Omental fat pad (tissue), 4 donors: ENCODE data around the gene AGAP2. TPM values are rescaled to one million over a fixed set of nuclear protein-coding genes. Genes with fewer than 3 reads are reported as not detected.

Experiments used
- ATAC-seq: fragments of 150-250 bp; one replicate; pipeline ENCODE4 v1.9.1; 2016; ENCODE audit warnings: mild to moderate bottlenecking, moderate library complexity; ENCODE audit not compliant: low FRiP score
- DNase-seq: peaks from one replicate; pipeline ENCODE4 v3.0.0-alpha.2; 2019; ENCODE audit warnings: low spot score
- CTCF ChIP-seq, 3 donors: fragments of 450-650 bp; IDR thresholded peaks; one replicate each; pipeline ENCODE4 v1.5.1; 2016 to 2017; ENCODE audit warnings: antibody characterized with exemption in 3 of 3, mild to moderate bottlenecking in 3 of 3, moderate library complexity in 2 of 3
- total RNA-seq, 4 donors: library from RNA; depleted of rRNA; stranded (reverse); fragments of >200 nt; gene quantifications; one replicate each; pipeline ENCODE4 v1.1.0, GENCODE V29; 2016

AGAP2 gene
- total RNA-seq, 4 donors from 2014 or later: 1.2 to 7.1 (median 1.9) TPM

GRCh38 chr12:57763881-57764661 is 25.5 kb upstream of the AGAP2 start:
- ATAC-seq (no peak), DNase-seq (no peak)
- TF ChIP-seq CTCF (IDR thresholded peaks at IDR 0.05): no peak

GRCh38 chr12:57762463-57762862 is 23.9 kb upstream of the AGAP2 start:
- no peak for ATAC-seq
- no peak for TF ChIP-seq CTCF (IDR thresholded peaks at IDR 0.05)
- no peak for DNase-seq

GRCh38 chr12:57761391-57761998 is 23.0 kb upstream of the AGAP2 start:
- DNase-seq (no peak), ATAC-seq (no peak)
- TF ChIP-seq CTCF (IDR thresholded peaks at IDR 0.05): no peak

- no peak for DNase-seq
- ATAC-seq: no peak
- TF ChIP-seq CTCF (IDR thresholded peaks at IDR 0.05): no peak
These were observed 21.9 kb upstream of the AGAP2 start for GRCh38 chr12:57760347-57760982.

- ATAC-seq: no peak
- no peak for DNase-seq
- no peak for TF ChIP-seq CTCF (IDR thresholded peaks at IDR 0.05)
These were observed 20.9 kb upstream of the AGAP2 start for GRCh38 chr12:57759360-57759980.

GRCh38 chr12:57758552-57759359 is 20.2 kb upstream of the AGAP2 start:
- no peak for DNase-seq
- TF ChIP-seq CTCF (IDR thresholded peaks at IDR 0.05): no peak
- ATAC-seq: no peak
